Skeletal muscle cell (primary cell): ENCODE results near the gene INPP5D.
"Not testable (repeated sequence)": the region's sequence is repeated elsewhere in the genome, so short reads cannot be mapped to it uniquely, and the experiment has no call there.

Source experiments
- DNase-seq: peaks from one replicate; pipeline ENCODE4 v3.0.0-alpha.2; 2010; ENCODE audit warnings: low read depth
- H3K4me3 ChIP-seq: 2 replicates; pipeline ENCODE4 v1.5.1; 2011; ENCODE audit warnings: low read depth, mild to moderate bottlenecking, control low read depth, low read length, moderate library complexity

The INPP5D gene

DNA sequence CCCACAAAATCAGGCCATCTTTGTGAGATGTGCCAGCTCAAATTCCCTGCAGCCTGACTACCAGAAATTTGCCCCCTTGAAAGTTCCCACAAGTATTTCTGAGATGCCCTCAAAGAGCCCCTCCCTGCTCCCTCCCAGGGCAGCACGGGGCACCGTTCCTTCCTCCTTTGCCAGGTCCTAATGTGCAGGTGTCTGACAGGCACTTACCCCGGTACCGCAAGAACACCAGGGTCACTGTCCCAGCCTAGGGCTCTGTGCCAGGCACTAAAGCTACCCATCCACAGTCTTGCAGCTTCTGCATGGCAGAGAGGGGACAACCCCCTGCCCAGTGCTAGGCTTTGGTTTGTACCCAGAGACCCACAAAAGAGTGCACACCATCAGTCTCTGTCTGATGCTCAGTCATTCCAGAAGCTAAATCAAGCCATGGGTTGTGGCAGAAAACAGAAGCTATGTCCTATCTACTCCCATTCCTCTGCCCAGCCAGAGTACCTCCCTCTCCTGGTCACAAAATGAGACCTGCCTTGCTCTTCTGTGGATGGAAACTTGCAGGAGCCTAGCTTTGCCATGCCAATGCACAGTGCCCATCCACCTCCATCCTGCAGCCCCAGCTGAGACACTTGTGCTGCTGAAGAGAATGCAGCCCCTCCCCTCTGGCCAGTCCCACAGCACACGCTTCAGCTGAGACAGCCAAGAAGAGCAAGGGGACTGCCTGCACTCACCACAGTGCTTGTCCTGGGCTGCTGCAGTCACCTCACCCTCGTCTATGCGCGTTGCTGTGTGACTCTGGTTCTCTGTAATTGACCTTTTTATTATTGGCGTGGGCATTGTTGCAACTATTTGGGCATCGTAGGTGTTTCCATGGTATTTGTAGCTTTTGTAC, 48.7 kb downstream of the INPP5D start:
- DNase-seq: no peak
- no peak overlapping the region for H3K4me3 ChIP-seq

DNA sequence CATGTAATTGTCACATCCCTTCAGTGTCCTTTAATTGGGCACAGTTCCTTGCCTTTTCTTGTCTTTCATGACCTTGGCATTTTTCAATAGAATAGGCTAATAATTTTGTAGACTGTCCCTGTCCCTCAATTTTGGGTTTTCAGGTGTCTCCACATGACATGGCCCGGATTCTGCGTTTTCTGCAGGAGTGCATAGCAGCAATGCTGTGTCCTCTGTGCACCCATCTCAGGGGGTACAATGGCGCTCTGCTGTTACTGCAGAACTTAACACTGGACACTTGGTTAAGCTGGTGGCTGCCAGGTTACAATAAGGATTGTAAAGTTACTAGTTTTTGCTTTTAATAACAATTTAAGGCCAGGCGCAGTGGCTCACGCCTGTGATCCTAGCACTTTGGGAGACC, 51.3 kb downstream of the INPP5D start:
- no peak for DNase-seq

GRCh38 chr2:233112329-233112728, 52.2 kb downstream of the INPP5D start:
- H3K4me3 ChIP-seq: no peak overlapping the region
- DNase-seq: no peak

More for the DNA sequence above, 51.3 kb downstream of the INPP5D start:
- H3K4me3 ChIP-seq: no peak overlapping the region

GRCh38 chr2:233112776-233113452, 52.8 kb downstream of the INPP5D start:
- no peak for DNase-seq

DNA sequence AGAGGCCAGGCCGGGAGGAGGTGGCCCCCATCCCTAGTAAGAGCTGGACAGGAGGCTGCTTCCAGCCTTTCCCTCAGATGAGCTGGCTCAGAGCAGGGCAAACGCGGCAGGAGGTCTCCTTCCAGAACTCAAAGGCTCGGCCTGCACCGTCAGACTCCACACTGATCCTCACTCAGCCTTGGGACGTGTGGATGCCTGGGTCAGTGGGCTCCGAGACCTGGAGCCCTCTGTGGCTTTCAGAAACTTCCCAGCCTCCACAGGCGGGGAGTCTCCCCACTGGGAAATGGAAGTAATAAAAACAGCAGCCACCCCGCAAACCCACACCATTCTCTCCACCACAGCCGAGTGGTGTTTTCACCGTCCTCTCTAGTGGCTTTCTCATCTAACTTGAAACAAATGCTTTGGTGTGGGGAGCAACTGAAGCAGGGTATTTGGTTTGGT, 54.3 kb downstream of the INPP5D start:
- no peak overlapping the region for H3K4me3 ChIP-seq
- DNase-seq: no peak

More at GRCh38 chr2:233112776-233113452, 52.8 kb downstream of the INPP5D start:
- H3K4me3 ChIP-seq: no peak overlapping the region

DNA sequence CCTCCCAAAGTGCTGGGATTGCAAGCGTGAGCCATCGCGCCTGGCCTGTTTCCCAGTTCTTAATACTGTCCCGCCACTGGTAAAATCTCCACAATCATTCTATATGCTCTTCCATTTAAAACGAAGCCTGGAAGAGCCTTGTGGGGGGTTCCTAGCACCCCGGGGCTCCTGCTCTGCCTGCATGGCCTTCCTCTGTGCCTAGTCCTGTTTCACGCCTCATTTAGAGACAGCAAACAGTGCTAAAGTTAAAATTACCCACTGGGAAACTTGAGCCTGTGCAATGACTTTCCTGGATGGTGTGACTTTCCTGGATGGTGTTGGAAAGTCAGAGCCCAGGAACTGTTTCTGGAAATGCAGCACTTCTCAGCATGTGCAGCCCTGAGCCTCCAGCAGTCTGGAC, 55.0 kb downstream of the INPP5D start:
- no peak overlapping the region for H3K4me3 ChIP-seq
- no peak for DNase-seq

- DNase-seq: no peak
- no peak overlapping the region for H3K4me3 ChIP-seq
These were observed 55.6 kb downstream of the INPP5D start for GRCh38 chr2:233115741-233116140.

- no peak overlapping the region for H3K4me3 ChIP-seq
- DNase-seq: no peak
These were observed 56.8 kb downstream of the INPP5D start for GRCh38 chr2:233116946-233117345.

- H3K4me3 ChIP-seq: no peak overlapping the region
- no peak for DNase-seq
These were observed 57.2 kb downstream of the INPP5D start for GRCh38 chr2:233117351-233117750.

GRCh38 chr2:233117811-233118647, 57.9 kb downstream of the INPP5D start:
- DNase-seq: no peak
- H3K4me3 ChIP-seq: no peak overlapping the region

DNA sequence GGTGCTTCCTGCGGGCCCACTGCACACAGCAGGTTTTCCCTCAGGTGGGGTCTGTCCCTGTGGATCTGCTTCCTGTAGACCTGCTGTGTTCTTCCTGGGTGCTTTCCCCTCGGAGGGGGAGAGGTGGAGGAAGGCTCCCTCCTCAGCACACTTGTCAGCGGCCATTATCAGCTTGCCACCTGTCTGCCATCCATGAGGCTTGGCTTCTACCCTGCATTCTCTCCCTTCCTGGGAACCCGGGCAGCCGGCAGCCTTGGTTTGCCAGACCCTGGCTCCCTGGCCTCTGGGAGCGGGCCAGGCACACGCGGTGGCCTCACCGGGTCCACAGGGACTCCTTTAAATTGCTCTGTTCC, 58.5 kb downstream of the INPP5D start:
- H3K4me3 ChIP-seq: no peak overlapping the region

GRCh38 chr2:233119123-233119522, 59.0 kb downstream of the INPP5D start:
- no peak overlapping the region for H3K4me3 ChIP-seq
- DNase-seq: no peak

More for the DNA sequence above, 58.5 kb downstream of the INPP5D start:
- DNase-seq: no peak

DNA sequence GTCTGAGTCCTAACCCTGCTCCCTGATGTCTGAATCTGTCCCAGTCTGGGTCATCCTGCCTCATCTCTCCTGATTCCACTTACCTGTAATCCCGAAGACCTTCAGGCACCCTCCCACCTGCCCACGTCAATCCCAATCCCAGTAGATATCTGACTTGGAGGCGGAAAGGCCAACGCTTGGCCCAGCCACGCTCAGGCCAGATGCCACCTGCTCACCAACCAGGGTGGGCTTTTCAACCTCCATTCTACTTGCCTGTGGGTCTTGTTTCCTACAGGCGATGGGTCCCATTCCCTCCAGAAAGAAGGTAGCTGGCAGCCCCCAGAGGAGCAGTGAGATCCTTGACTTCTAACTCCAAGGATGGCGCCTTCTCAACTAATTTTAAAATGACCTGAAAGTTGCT, 59.7 kb downstream of the INPP5D start:
- no peak for DNase-seq

DNA sequence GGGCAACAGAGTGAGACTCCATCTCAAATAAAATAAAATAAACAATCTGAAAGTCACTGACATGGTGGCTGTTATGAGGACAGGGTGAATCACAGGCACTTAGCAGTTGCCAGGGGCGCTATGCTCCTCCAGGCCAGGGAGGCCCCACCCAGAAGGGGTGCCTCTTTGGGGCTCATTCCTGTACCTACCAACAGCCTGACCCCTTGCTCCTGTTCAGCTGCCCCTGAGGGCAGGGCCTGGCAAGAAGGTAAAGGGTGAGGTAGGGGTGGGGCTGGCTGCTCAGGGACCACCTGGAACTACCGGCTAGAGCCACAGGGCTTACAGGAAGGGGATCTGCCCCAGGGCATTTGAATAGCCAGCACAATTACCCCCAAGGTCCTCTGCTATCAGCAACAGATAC, 60.3 kb downstream of the INPP5D start:
- no peak overlapping the region for H3K4me3 ChIP-seq
- no peak for DNase-seq

More for the DNA sequence above, 59.7 kb downstream of the INPP5D start:
- H3K4me3 ChIP-seq: no peak overlapping the region

GRCh38 chr2:233121856-233122255, 61.7 kb downstream of the INPP5D start:
- DNase-seq: no peak
- H3K4me3 ChIP-seq: no peak overlapping the region

- no peak for DNase-seq
- no peak overlapping the region for H3K4me3 ChIP-seq
These were observed 62.4 kb downstream of the INPP5D start for GRCh38 chr2:233122541-233122940.

DNA sequence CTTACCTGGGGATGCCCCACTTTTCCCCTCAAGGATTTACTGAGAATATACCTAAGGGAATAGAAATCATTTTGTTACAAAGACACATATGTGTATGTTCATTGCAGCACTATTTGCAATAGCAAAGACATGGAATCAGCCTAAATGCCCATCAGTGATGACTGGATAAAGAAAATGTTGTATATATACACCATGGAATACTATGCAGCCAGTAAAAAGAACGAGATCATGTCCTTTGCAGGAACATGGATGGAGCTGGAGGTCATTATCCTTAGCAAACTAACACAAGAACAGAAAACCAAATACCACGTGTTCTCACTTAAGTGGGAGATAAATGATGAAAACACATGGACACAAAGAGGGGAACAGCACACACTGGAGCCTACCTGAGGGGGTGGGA, 63.4 kb downstream of the INPP5D start:
- not testable (repeated sequence) for DNase-seq, H3K4me3 ChIP-seq

- H3K4me3 ChIP-seq: no peak overlapping the region
- DNase-seq: no peak
These were observed 64.4 kb downstream of the INPP5D start for GRCh38 chr2:233124421-233125080.

- no peak for DNase-seq
- no peak overlapping the region for H3K4me3 ChIP-seq
These were observed 65.4 kb downstream of the INPP5D start for GRCh38 chr2:233125455-233126065.
